Activated CD8-positive, alpha-beta memory T cell treated with anti-CD3 and anti-CD28 coated beads, Interleukin-2, amount 50 U/mL, for 24 hours (primary cell): ENCODE measurements around the gene DSEL.

Experiments used
- DNase-seq: peaks from one replicate; pipeline ENCODE4 v3.0.0-alpha.2; 2020; ENCODE audit errors: extremely low read depth

The DSEL gene

GRCh38 chr18:67500522-67501205, 15.9 kb downstream of the DSEL start:
- no peak for DNase-seq

- DNase-seq, result no peak
Observed at GRCh38 chr18:67496469-67496868, 20.1 kb downstream of the DSEL start.

GRCh38 chr18:67486534-67486933, 30.0 kb downstream of the DSEL start:
- no peak for DNase-seq

GRCh38 chr18:67485655-67486054, 30.9 kb downstream of the DSEL start:
- no peak for DNase-seq

GRCh38 chr18:67484458-67484857, 32.1 kb downstream of the DSEL start:
- DNase-seq, result no peak

GRCh38 chr18:67483952-67484351, 32.6 kb downstream of the DSEL start:
- DNase-seq, result no peak

GRCh38 chr18:67483237-67483636, 33.3 kb downstream of the DSEL start:
- no peak for DNase-seq

- no peak for DNase-seq
Observed at GRCh38 chr18:67478249-67478648, 38.3 kb downstream of the DSEL start.

GRCh38 chr18:67477522-67477921, 39.0 kb downstream of the DSEL start:
- no peak for DNase-seq

- DNase-seq, result no peak
Observed at GRCh38 chr18:67476585-67476984, 39.9 kb downstream of the DSEL start.

- no peak for DNase-seq
Observed at GRCh38 chr18:67475673-67476072, 40.8 kb downstream of the DSEL start.

GRCh38 chr18:67468038-67468437, 48.5 kb downstream of the DSEL start:
- DNase-seq, result no peak

GRCh38 chr18:67467188-67467587, 49.3 kb downstream of the DSEL start:
- DNase-seq, result no peak

GRCh38 chr18:67464499-67464898, 52.0 kb downstream of the DSEL start:
- DNase-seq, result no peak

GRCh38 chr18:67463829-67464228, 52.7 kb downstream of the DSEL start:
- DNase-seq, result no peak

- no peak for DNase-seq
Observed at GRCh38 chr18:67456711-67457110, 59.8 kb downstream of the DSEL start.
